Stimulated activated CD4-positive, alpha-beta T cell treated with anti-CD3 and anti-CD28 coated beads, Interleukin-2, amount 100 ng/mL, for 4 hours (primary cell): ENCODE measurements around the gene DNMBP.
"Not testable (repeated sequence)": the region's sequence is repeated elsewhere in the genome, so short reads cannot be mapped to it uniquely, and the experiment has no call there.

Experiments
- DNase-seq: peaks from one replicate; pipeline ENCODE4 v3.0.0-alpha.2; 2020; ENCODE audit warnings: low read depth

Gene DNMBP

GRCh38 chr10:99958302-99958701 lies 51.4 kb downstream of the DNMBP start:
- DNase-seq = no peak

- DNase-seq = not testable (repeated sequence)
Measured at GRCh38 chr10:99953510-99953909, 56.2 kb downstream of the DNMBP start.

- no peak for DNase-seq
Measured at GRCh38 chr10:99952799-99953198, 56.9 kb downstream of the DNMBP start.

DNA sequence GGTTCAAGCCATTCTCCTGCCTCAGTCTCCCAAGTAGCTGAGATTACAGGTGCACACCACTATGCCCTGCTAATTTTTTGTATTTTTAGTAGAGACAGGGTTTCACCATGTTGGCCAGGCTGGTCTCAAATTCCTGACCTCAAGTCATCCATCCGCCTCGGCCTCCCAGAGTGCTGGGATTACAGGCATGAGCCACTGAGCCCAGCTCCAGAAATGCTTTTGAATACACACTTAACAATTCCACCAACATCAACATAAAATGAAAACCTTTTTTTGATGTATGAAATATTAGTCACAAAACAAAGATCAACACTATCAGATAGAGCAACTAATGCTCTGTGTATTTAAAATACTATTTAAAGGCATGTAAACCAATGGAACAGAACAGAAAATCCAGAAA lies 63.7 kb downstream of the DNMBP start:
- not testable (repeated sequence) for DNase-seq

GRCh38 chr10:99945263-99945662 lies 64.5 kb downstream of the DNMBP start:
- DNase-seq = no peak

DNA sequence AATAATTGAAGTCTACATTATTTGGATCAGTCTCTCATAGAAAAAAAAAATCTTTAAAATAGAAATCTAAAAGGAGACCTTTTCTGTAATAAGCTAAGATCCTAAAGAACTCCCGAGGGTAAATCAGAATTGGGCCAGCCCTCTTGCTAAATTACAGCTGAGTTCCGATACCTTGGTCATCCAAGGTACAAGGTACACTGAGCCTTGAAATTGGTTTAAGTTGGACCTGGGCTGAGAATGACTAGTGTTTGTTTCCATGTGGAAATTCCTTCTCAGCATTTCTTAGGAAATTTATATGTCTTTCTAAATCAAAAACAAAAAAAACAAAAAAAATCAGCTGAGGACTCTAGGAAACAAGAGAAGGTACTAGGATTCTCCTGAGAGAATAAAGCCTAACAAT lies 64.9 kb downstream of the DNMBP start:
- no peak for DNase-seq

DNA sequence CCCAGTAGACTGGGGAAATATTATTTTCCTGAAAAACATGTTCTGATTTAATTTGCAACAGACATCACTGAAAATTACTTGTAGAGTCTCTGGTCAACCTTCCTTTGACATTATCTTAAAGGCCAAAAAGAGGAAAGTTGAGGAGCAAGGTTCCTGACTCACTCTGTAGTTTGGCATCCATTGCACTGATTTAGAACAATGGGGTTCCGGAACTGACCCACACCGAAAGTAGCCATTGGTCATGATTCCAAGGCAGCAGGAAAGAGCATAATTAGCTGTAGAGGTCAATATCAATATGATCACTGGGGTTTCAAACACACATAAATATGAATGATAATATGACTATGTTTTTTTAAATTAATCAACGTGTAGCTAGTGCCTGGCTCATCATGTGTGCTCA lies 65.8 kb downstream of the DNMBP start:
- DNase-seq = no peak

DNA sequence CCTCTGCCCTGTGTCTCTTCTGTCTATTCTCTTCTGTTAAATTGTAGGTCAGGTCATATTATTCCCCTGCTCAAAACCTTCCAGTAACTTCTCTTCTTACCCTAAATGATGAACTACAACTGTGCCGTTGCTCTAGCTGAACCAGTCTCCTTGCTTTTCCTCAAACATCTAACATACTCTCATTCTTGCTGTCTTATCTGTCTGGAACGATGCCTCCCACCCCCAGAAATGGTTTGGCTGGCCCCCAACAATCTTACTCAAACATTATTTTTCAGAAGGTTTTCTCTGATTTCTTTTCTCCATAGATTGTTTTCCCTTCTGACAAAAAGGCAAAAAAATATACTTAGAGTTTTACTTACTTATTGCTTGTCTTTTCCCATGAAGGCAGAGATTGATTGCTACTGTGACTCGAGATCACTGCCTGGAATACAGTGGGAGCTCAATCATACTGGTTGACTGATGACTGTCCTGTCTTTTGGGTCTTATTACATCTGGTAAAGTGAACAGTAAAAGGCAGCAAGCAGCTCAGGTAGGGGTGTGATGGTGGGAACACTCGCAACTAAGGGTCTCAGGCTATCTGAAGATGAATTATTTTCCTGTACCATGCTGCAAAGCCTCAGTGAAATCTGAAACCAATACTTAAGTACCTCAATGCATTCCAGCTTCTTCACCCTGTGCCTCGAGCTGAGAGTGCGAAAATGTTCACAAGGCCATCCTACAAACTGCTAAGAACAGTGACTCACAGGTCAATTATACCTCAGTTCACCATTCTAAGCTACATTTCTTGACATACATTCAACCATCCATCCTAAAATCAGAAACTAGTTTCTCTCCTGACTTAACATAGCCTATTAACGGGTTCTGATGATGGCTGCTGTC lies 67.6 kb downstream of the DNMBP start:
- no peak for DNase-seq

- DNase-seq = no peak
Measured at GRCh38 chr10:99938563-99938962, 71.2 kb downstream of the DNMBP start.

- DNase-seq = no peak
Measured at GRCh38 chr10:99937630-99938029, 72.1 kb downstream of the DNMBP start.

DNA sequence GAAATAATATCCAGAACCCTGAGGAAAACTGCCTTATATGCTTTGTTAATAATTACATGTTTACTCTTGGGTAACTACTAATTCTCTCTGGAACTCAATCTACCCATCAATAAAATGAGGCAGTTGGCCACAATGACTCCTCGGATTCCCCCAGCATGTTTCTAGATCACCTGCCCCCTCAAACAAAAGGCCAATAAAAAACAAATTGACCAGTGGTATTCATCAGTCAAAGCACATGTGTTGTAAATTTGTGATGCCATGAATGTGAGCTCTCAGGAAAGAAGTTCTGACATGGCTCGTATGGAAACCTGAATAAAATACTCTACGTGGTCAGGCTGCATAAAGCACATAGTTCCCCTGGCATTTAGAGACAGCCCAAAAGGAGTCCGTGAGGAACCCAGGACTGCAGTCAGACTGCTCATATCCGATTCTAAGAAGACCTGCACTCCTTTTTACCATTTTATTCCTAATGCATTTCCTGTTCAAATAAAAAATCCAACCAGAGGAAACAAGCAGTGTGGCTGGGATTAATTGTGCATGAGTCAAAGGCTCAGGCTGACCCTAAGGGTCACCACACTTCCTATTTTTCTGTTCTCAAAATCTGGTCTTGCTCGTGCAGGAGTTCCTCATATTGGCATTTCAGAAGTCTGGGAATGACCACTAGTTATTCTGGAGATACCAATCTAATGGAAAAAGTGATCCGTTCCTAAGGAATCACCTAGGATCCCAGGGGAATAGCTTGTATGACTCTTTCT lies 77.4 kb downstream of the DNMBP start:
- not testable (repeated sequence) for DNase-seq

DNA sequence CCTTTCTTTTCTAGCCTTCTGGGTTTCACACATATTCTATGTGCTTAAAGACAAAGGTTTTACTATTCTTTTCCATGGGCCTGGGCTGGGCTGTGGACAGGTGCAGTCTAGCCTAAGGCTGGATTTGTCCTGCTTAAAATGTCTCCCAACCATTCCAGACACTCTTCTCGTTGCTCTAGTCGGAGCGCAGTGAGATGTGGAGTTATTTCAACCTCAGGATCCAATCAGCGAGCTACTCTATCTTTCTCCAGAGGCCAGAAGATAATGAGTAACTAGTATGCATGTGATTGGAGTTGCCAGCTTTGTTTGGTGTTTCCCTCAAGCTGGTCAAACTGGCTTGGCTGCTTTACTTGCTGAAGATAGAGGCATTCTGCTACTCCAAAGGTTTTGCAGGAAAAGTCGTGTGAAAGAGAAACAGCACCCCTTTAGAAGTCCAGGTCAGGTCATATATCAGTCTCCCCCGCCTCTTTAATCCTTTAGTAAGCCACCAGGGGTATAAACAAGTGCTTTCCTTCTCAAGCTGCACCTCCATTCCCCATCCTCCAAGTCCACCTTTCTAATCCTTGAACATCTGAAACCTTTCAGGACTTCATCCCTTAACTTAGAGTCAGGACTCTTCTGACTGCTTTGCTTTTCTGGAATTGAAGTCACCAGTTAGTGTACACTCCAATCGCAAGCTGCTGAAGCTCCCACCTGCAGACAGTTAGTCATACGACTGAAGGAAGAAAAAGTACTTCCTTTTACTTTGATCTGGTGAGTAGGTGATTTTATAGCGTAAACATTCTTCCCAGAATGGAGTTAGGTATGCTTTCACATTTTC lies 78.8 kb downstream of the DNMBP start:
- DNase-seq = no peak

DNA sequence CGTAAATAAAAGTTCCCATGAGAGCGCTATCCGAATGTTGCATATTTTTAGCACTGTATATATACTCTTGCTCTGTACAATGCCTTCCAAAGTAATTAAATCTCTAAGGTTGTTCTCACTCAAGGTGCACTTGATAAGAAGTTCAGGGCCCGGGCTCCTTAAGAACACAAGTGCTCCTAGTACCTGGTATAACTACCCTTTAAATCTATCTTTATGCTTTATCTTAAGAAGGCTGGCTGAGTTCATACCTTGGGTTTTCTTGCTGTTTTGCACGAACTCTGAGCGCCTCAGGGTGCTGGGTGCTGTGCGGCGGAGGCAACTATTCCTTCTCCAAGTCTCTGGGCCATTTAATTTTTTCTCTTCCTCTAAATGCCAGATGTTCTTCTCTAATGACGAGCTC lies 80.4 kb downstream of the DNMBP start:
- DNase-seq = no peak

- DNase-seq = no peak
Measured at GRCh38 chr10:99927721-99928280, 81.9 kb downstream of the DNMBP start.

GRCh38 chr10:99926925-99927720 lies 82.6 kb downstream of the DNMBP start:
- no peak for DNase-seq

DNA sequence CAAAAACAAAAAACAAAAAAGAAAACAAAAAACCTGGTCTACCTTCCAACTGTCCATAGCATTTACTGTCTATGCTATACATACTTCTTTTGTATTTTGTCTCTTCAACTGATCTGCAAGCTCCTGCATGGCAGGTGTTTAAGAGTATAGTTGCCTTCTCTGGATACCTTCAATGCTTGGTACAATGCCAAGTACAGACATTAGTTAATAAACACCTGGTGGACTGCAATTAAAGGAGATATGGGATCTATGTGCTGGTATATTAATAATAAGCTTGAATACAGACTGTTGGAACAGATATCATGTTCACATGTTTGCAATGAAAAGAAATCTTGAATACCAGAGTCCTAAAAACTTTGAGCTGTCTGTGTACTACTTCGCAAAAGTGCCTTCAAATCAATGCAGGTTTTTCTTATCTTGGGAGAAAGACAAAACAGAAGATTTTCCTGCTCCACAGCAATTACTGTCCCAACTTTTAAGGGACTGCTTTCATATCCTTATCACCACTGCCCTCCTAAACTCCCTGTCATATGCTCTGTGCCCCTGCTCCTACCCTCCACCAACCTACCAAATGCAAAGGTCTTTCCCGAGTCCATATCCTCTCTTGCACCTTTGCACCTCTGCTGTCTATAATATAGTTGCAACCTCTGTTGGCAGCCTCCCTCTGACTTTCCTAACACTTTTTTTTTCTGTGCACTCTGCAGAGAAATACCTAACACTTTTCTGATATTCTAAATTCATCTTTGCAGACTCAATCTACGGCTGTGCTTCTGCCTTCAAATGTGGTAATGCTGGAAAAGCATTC lies 85.1 kb downstream of the DNMBP start:
- DNase-seq = no peak

- DNase-seq = no peak
Measured at GRCh38 chr10:99921948-99922347, 87.8 kb downstream of the DNMBP start.

DNA sequence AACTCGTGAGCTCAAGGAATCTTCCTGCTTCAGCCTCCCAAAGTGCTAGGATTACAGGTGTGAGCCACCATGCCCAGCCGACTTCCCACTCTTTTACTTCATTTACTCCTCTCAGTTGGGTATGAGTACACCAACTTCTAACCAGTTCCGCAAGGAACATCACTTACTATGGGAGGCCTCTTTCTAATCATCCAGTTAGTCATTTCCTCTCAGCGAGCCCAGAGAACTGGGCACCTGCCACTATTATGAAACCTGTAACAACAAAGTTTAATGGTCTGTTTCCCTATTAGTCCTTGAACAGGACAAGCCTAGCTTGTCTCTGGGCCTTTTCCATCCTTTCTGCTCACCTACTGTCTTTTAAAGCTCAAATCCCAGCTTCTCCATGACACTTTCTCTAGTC lies 88.8 kb downstream of the DNMBP start:
- no peak for DNase-seq

DNA sequence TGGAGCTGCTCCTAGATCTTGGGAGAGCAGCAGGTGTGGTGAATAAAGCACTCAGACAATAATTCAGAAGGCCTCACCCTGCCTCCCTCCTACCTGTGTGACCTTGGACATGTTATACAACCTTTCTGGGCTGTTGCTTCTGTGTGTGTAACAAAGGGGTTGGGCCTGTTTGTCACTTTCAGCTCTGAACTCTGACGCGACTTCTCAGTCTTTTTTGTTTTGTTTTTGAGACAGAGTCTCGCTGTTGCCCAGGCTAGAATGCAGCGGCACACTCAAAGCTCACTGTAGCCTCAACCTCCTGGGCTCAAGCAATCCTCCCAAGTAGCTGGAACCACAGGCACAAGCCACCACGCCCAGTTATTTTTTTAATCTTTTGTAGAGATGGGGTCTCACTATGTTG lies 89.3 kb downstream of the DNMBP start:
- DNase-seq = no peak
